ENCODE measurements around the gene EIF4EBP3. TPM values are rescaled to one million over a fixed set of nuclear protein-coding genes. Genes with fewer than 3 reads are reported as not detected.
"Not testable (repeated sequence)": the region's sequence is repeated elsewhere in the genome, so short reads cannot be mapped to it uniquely, and the experiment has no call there.

Gene EIF4EBP3
- total RNA-seq, 6 experiments from 2014 or later: 1.8 to 4.0 (median 2.9) TPM

DNA sequence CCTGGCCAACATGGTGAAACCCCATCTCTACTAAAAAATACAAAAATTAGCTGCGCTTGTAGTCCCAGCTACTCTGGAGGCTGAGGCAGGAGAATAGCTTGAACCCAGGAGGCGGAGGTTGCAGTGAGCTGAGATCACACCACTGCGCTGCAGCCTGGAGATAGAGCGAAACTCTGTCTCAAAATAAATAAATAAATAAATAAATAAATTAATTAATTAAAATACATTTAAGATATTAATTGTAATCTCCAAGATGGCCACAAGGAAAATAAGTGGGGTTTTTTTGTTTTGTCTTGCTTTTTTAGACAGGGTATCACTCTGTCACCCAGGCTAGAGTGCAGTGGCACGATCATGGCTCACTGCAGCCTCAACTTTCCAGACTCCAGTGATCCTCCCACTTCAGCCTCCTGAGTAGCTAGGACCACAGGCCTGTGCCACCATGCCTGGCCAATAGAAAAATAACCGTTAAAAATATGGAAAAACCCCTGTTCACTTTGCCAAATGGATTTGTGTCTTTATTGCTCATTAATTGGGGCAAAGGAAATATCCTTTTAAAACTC, 31.8 kb downstream of the EIF4EBP3 start:
- not testable (repeated sequence) for H3K36me3 Mint-ChIP-seq (ENCODE audit: low read depth); H3K4me3 Mint-ChIP-seq
- peaks cover 12% of the 10 kb centered on the region for H3K9me3 Mint-ChIP-seq

DNA sequence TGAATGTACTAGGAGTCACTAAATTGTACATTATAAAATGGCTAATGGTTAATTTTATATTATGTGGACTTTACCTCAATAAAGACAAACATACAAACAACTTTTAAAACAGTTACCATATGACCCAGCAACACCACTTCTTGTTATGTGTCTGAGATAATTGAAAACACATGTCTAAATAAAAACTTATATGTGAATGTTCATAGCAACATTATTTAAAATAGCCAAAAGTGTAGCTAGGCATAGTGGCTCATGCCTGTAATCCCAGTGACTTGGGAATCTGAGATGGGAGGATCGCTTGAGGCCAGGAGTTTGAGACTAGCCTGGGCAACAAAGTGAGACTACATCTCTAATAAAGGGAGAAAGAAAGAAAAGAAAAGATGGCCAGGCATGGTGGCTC, 40.0 kb downstream of the EIF4EBP3 start:
- Mint-ChIP-seq H3K9me3 (peaks cover 12% of the 10 kb centered on the region), H3K36me3 (ENCODE audit: low read depth) (0 out of 2 replicates have a peak, but pooled peaks cover 9% of the 10 kb centered on the region), H3K4me3 (no peak overlapping the region), H3K27me3 (ENCODE audit: insufficient read depth) (peaks cover 2% of the 10 kb centered on the region), H3K27ac (peak overlapping the region; percentile 45; the same call in 1 of the 2 replicates), H3K4me1 (ENCODE audit: low read depth) (peaks cover 38% of the 10 kb centered on the region)
- TF ChIP-seq, protein P1, sequence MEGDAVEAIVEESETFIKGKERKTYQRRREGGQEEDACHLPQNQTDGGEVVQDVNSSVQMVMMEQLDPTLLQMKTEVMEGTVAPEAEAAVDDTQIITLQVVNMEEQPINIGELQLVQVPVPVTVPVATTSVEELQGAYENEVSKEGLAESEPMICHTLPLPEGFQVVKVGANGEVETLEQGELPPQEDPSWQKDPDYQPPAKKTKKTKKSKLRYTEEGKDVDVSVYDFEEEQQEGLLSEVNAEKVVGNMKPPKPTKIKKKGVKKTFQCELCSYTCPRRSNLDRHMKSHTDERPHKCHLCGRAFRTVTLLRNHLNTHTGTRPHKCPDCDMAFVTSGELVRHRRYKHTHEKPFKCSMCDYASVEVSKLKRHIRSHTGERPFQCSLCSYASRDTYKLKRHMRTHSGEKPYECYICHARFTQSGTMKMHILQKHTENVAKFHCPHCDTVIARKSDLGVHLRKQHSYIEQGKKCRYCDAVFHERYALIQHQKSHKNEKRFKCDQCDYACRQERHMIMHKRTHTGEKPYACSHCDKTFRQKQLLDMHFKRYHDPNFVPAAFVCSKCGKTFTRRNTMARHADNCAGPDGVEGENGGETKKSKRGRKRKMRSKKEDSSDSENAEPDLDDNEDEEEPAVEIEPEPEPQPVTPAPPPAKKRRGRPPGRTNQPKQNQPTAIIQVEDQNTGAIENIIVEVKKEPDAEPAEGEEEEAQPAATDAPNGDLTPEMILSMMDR (IDR thresholded peaks at IDR 0.05): no peak
- DNase-seq: no peak

More for the DNA sequence above, 31.8 kb downstream of the EIF4EBP3 start:
- H3K4me1 Mint-ChIP-seq (ENCODE audit: low read depth): peaks cover 21% of the 10 kb centered on the region
- not testable (repeated sequence) for H3K27ac Mint-ChIP-seq; H3K27me3 Mint-ChIP-seq (ENCODE audit: insufficient read depth); DNase-seq
- TF ChIP-seq, protein P1 (IDR thresholded peaks at IDR 0.05): peak; percentile 57

- peak; percentile 23 for DNase-seq
Observed at GRCh38 chr5:140588311-140589070, 41.0 kb downstream of the EIF4EBP3 start.

GRCh38 chr5:140590861-140591260, 43.4 kb downstream of the EIF4EBP3 start:
- TF ChIP-seq, protein P1 (IDR thresholded peaks at IDR 0.05): no peak
- no peak overlapping the region for H3K4me3 Mint-ChIP-seq
- DNase-seq: no peak
- no peak overlapping the region for H3K27ac Mint-ChIP-seq
- H3K9me3 Mint-ChIP-seq: no peaks in the 10 kb centered on the region
- H3K36me3 Mint-ChIP-seq (ENCODE audit: low read depth): no peaks in the 10 kb centered on the region
- H3K4me1 Mint-ChIP-seq (ENCODE audit: low read depth): peaks cover 38% of the 10 kb centered on the region
- H3K27me3 Mint-ChIP-seq (ENCODE audit: insufficient read depth): peaks cover 2% of the 10 kb centered on the region

More at GRCh38 chr5:140588311-140589070, 41.0 kb downstream of the EIF4EBP3 start:
- TF ChIP-seq, protein P1 (IDR thresholded peaks at IDR 0.05): no peak
- peaks cover 2% of the 10 kb centered on the region for H3K9me3 Mint-ChIP-seq
- no peak overlapping the region; the same call in 1 of the 2 replicates for H3K4me3 Mint-ChIP-seq
- peak overlapping the region; percentile 7; the same call in 1 of the 2 replicates for H3K27ac Mint-ChIP-seq
- H3K27me3 Mint-ChIP-seq (ENCODE audit: insufficient read depth): peaks cover 2% of the 10 kb centered on the region
- H3K36me3 Mint-ChIP-seq (ENCODE audit: low read depth): 0 out of 2 replicates have a peak, but pooled peaks cover 6% of the 10 kb centered on the region
- peaks cover 38% of the 10 kb centered on the region for H3K4me1 Mint-ChIP-seq (ENCODE audit: low read depth)

DNA sequence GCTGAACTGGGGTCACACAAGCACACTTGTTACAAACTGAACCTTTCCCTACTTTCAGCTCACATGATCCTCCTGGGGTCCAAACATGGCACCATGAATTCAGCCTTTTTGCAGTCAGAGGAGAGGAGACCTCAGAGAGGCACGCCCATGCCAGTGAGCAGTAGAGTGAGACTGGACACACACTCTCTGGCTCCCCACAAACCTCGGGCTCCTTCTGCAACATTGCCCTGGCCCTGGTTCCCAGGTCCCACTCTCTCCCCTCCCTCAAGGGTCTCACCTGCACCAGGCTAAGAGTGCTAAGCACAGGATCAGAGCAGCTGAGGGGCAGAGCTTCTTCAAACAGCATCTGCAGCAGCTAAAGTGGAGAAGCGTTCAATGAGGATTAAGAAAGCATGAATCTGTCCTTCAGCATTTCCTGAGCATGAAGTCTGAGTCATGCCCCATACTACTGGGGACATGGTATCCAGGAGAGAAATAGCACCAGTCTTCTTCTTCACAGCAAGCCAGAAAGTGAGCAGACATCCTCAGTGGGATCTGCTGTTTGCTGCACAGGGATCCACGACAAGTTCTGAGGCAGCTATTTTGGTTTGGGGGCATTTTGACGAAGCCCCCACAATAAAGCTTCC, 44.4 kb downstream of the EIF4EBP3 start:
- H3K4me1 Mint-ChIP-seq (ENCODE audit: low read depth): peaks cover 38% of the 10 kb centered on the region
- H3K27ac Mint-ChIP-seq: 0 out of 2 replicates have a peak overlapping the region, but pooled peaks have one; percentile 12
- TF ChIP-seq, protein P1 (IDR thresholded peaks at IDR 0.05): no peak
- H3K36me3 Mint-ChIP-seq (ENCODE audit: low read depth): no peaks in the 10 kb centered on the region
- peak; percentile 59 for DNase-seq
- H3K27me3 Mint-ChIP-seq (ENCODE audit: insufficient read depth): peaks cover 2% of the 10 kb centered on the region
- peak overlapping the region; percentile 13; the same call in 1 of the 2 replicates for H3K4me3 Mint-ChIP-seq
- H3K9me3 Mint-ChIP-seq: no peaks in the 10 kb centered on the region

- Mint-ChIP-seq H3K4me1 (ENCODE audit: low read depth) (peaks cover 32% of the 10 kb centered on the region), H3K4me3 (peak overlapping the region; percentile 33; the same call in 1 of the 2 replicates)
- DNase-seq; H3K9me3 Mint-ChIP-seq; H3K27me3 Mint-ChIP-seq (ENCODE audit: insufficient read depth); H3K27ac Mint-ChIP-seq; H3K36me3 Mint-ChIP-seq (ENCODE audit: low read depth): not testable (repeated sequence)
Observed at GRCh38 chr5:140593070-140593469, 45.6 kb downstream of the EIF4EBP3 start.
